H1 (cell line): ENCODE data around the gene GBE1. TPM values are rescaled to one million over a fixed set of nuclear protein-coding genes. Genes with fewer than 3 reads are reported as not detected.

Source experiments
- CTCF ChIA-PET: fragments of 300-600 bp; sonication (Branson Sonifier 250); formaldehyde crosslinking; loops from one replicate; lab custom pipeline; 2021; ENCODE audit not compliant: partially characterized antibody; lab: Charles Lee
- POLR2A ChIA-PET: fragments of 300-600 bp; sonication (Branson Sonifier 250); formaldehyde crosslinking; loops from one replicate; lab custom pipeline; 2021; ENCODE audit warnings: inconsistent platforms; ENCODE audit not compliant: partially characterized antibody; lab: Charles Lee
- DNase-seq, 2 experiments: peaks; one replicate each; pipeline versions ENCODE4 v3.0.0 to v3.0.0-alpha.2; 2010 to 2022; ENCODE audit warnings: low spot score in 2 of 2, low read depth in 1 of 2, mixed read lengths in 1 of 2
- FAIRE-seq: peaks from 2 replicates; lab custom pipeline; 2011; peaks lifted over from hg19 to GRCh38; lab: Jason Lieb, UNC
- H2AFZ ChIP-seq: 2 replicates; pipeline ENCODE4 v1.8.1; 2012; ENCODE audit warnings: low read length, inconsistent platforms
- H2AK5ac ChIP-seq: 2 replicates; pipeline ENCODE4 v1.6.1; 2013; ENCODE audit warnings: low read depth, low read length
- H2BK120ac ChIP-seq: replicated peaks from 2 replicates; pipeline ENCODE3; 2013; ENCODE audit warnings: low read depth, low read length, inconsistent platforms
- H2BK12ac ChIP-seq: 2 replicates; pipeline ENCODE4 v1.6.1; 2013; ENCODE audit warnings: low read depth, low read length
- H2BK15ac ChIP-seq: 2 replicates; pipeline ENCODE4 v1.6.1; 2013; ENCODE audit warnings: low read length
- H2BK20ac ChIP-seq: 2 replicates; pipeline ENCODE4 v1.6.1; 2013; ENCODE audit warnings: low read length
- H2BK5ac ChIP-seq: 2 replicates; pipeline ENCODE4 v1.6.1; 2013; ENCODE audit warnings: low read depth, low read length
- H3K14ac ChIP-seq: 2 replicates; pipeline ENCODE4 v1.6.1; 2013; ENCODE audit warnings: inconsistent platforms; ENCODE audit not compliant: insufficient read length
- H3K18ac ChIP-seq: 2 replicates; pipeline ENCODE4 v1.6.1; 2013; ENCODE audit warnings: low read length; ENCODE audit errors: extremely low read depth
- H3K23ac ChIP-seq: 2 replicates; pipeline ENCODE4 v1.6.1; 2013; ENCODE audit warnings: inconsistent platforms; ENCODE audit not compliant: insufficient read length
- H3K23me2 ChIP-seq: 2 replicates; pipeline ENCODE4 v1.6.1; 2013; ENCODE audit warnings: low read depth, low read length
- H3K27ac ChIP-seq: 2 replicates; pipeline ENCODE4 v1.6.1; 2011; ENCODE audit warnings: low read depth, low read length, inconsistent platforms
- H3K27me3 ChIP-seq, 4 experiments: replicated peaks in 1 of 4; 1 replicate in 1 of 4; 2 replicates in 3 of 4; pipeline versions ENCODE4 v1.6.1 to v1.8.1; 2011 to 2013; ENCODE audit warnings: low read length in 3 of 4, mild to moderate bottlenecking in 3 of 4, inconsistent platforms in 2 of 4, mixed read lengths in 2 of 4, moderate library complexity in 1 of 4; ENCODE audit not compliant: control insufficient read depth in 3 of 4, insufficient read depth in 3 of 4; ENCODE audit errors: extremely low read depth in 1 of 4
- H3K36me3 ChIP-seq, 4 experiments: 2 replicates each; pipeline versions ENCODE4 v1.6.1 to v1.8.1; 2011 to 2013; ENCODE audit warnings: mild to moderate bottlenecking in 4 of 4, low read length in 3 of 4, moderate library complexity in 2 of 4, control low read depth in 1 of 4, inconsistent platforms in 1 of 4; ENCODE audit not compliant: insufficient read depth in 4 of 4, control insufficient read depth in 2 of 4
- H3K4ac ChIP-seq: replicated peaks from 2 replicates; pipeline ENCODE3; 2013; ENCODE audit warnings: low read length, low read depth, mixed read lengths, inconsistent platforms; ENCODE audit not compliant: insufficient read length
- H3K4me1 ChIP-seq, 4 experiments: replicated peaks in 1 of 4; 1 replicate in 1 of 4; 2 replicates in 3 of 4; pipeline versions ENCODE4 v1.6.1 to v1.8.1; 2011 to 2013; ENCODE audit warnings: low read length in 3 of 4, inconsistent platforms in 2 of 4, mixed read lengths in 1 of 4; ENCODE audit not compliant: insufficient read depth in 4 of 4, control insufficient read depth in 3 of 4
- H3K4me2 ChIP-seq, 2 experiments: 2 replicates each; pipeline versions ENCODE4 v1.6.1 to v1.8.1; 2011 to 2013; ENCODE audit warnings: low read depth in 2 of 2, low read length in 2 of 2, control low read depth in 1 of 2, inconsistent platforms in 1 of 2, mild to moderate bottlenecking in 1 of 2; ENCODE audit not compliant: insufficient read depth in 1 of 2
- H3K4me3 ChIP-seq, 4 experiments: fragments of 200-600, 300-600 bp in 1 of 4; sonication (generic), shearing (Covaris generic), sonication (Bioruptor Twin) in 1 of 4; 2 replicates each; pipeline versions ENCODE4 v1.5.1 to v1.8.1; 2011 to 2016; ENCODE audit warnings: low read length in 4 of 4, low read depth in 3 of 4, control low read depth in 2 of 4, inconsistent platforms in 2 of 4, mild to moderate bottlenecking in 2 of 4, mixed read lengths in 1 of 4, moderate library complexity in 1 of 4; ENCODE audit not compliant: insufficient read depth in 2 of 4; ENCODE audit errors: extremely low read depth in 1 of 4
- H3K56ac ChIP-seq: replicated peaks from 2 replicates; pipeline ENCODE3; 2013; ENCODE audit warnings: low read depth, mild to moderate bottlenecking, mixed read lengths, low read length, inconsistent platforms; ENCODE audit not compliant: insufficient read length
- H3K79me1 ChIP-seq: 2 replicates; pipeline ENCODE4 v1.6.1; 2013; ENCODE audit warnings: low read depth, low read length, control low read depth
- H3K79me2 ChIP-seq, 2 experiments: 2 replicates each; pipeline versions ENCODE4 v1.6.1 to v1.8.1; 2012 to 2013; ENCODE audit warnings: low read length in 2 of 2, mild to moderate bottlenecking in 2 of 2, inconsistent platforms in 1 of 2; ENCODE audit not compliant: insufficient read depth in 2 of 2, control insufficient read depth in 1 of 2
- H3K9ac ChIP-seq, 4 experiments: replicated peaks in 1 of 4; 1 replicate in 1 of 4; 2 replicates in 3 of 4; pipeline versions ENCODE4 v1.6.1 to v1.8.1; 2011 to 2013; ENCODE audit warnings: low read depth in 3 of 4, low read length in 3 of 4, control low read depth in 2 of 4, mild to moderate bottlenecking in 2 of 4, moderate library complexity in 2 of 4, inconsistent platforms in 1 of 4; ENCODE audit errors: extremely low read depth in 1 of 4
- H3K9me3 ChIP-seq, 2 experiments: 2 replicates each; pipeline versions ENCODE4 v1.6.1 to v1.8.1; 2012 to 2013; ENCODE audit warnings: mild to moderate bottlenecking in 2 of 2, moderate library complexity in 2 of 2, control low read depth in 1 of 2, inconsistent platforms in 1 of 2, low read depth in 1 of 2, low read length in 1 of 2, mixed read lengths in 1 of 2; ENCODE audit not compliant: insufficient read depth in 2 of 2
- H4K20me1 ChIP-seq, 2 experiments: replicated peaks in 1 of 2; 2 replicates each; pipeline versions ENCODE3 to v1.8.1; 2011 to 2013; ENCODE audit warnings: inconsistent platforms in 2 of 2, low read length in 2 of 2, mild to moderate bottlenecking in 1 of 2; ENCODE audit not compliant: insufficient read depth in 2 of 2, control insufficient read depth in 1 of 2
- H4K5ac ChIP-seq: 2 replicates; pipeline ENCODE4 v1.6.1; 2013; ENCODE audit warnings: low read length, low read depth, mixed read lengths, inconsistent platforms; ENCODE audit not compliant: insufficient read length
- H4K8ac ChIP-seq: 2 replicates; pipeline ENCODE4 v1.8.0; 2013; ENCODE audit warnings: mild to moderate bottlenecking, moderate library complexity, low read length, inconsistent platforms; ENCODE audit not compliant: insufficient read depth; ENCODE audit errors: extremely low read depth
- H4K91ac ChIP-seq: replicated peaks from 2 replicates; pipeline ENCODE3; 2013; ENCODE audit warnings: low read length, mixed read lengths, inconsistent platforms; ENCODE audit not compliant: insufficient read length
- EGR1 ChIP-seq: IDR thresholded peaks from 2 replicates; pipeline ENCODE4 v1.6.1; 2011; ENCODE audit warnings: low read depth, low read length, borderline replicate concordance
- KDM5A ChIP-seq: fragments of 200-600 bp; IDR thresholded peaks from 2 replicates; pipeline ENCODE4 v1.7.1; 2012; ENCODE audit warnings: mild to moderate bottlenecking, low read length, inconsistent platforms, mixed read lengths
- SP4 ChIP-seq: IDR thresholded peaks from 2 replicates; pipeline ENCODE4 v1.6.1; 2012; ENCODE audit warnings: low read length, inconsistent platforms
- TBP ChIP-seq: IDR thresholded peaks from 2 replicates; pipeline ENCODE4 v1.6.1; 2011; ENCODE audit warnings: low read depth, low read length, improper control_type of control experiment
- YY1 ChIP-seq: IDR thresholded peaks from 2 replicates; pipeline ENCODE4 v1.6.1; 2011; ENCODE audit warnings: low read depth, mild to moderate bottlenecking, low read length
- ZNF274 ChIP-seq: IDR thresholded peaks from 2 replicates; pipeline ENCODE4 v1.7.0; 2012; ENCODE audit warnings: low read length, borderline replicate concordance; ENCODE audit errors: extremely low read depth
- WGBS, 2 experiments: shearing (Covaris generic) in 1 of 2; methylation state at CpG; one replicate each; pipeline versions ENCODE4 v1.1.6 to v1.1.7; 2013 to 2015; ENCODE audit warnings: low lambda C conversion rate in 2 of 2, mixed read lengths in 2 of 2, inconsistent platforms in 1 of 2, low coverage in 1 of 2, missing lambda C conversion rate in 1 of 2; ENCODE audit not compliant: insufficient replicate concordance in 2 of 2, insufficient coverage in 1 of 2, insufficient read length in 1 of 2; ENCODE audit errors: extremely low coverage in 1 of 2, missing lambda C conversion rate in 1 of 2; 5-methylcytosine and 5-hydroxymethylcytosine counted together
- polyA plus RNA-seq, 7 experiments: library from polyadenylated mRNA; depleted of rRNA in 3 of 7; stranded (reverse) in 5 of 7; unstranded in 2 of 7; fragments of >200 nt in 5 of 7; fragments of 200-250 nt in 2 of 7; gene quantifications; 1 replicate in 5 of 7; 2 replicates in 1 of 7; 4 replicates in 1 of 7; pipeline versions ENCODE4 v1.2.1 to v1.2.3, GENCODE V29; 2011 to 2013; ENCODE audit warnings: missing spikeins in 2 of 7, mixed read lengths in 2 of 7
- total RNA-seq: library from RNA; stranded (reverse); fragmentation: NEBNext Ultra II Directional; extraction: Animal tissue kit (Norgen Biotek cat#: 25700); gene quantifications from 2 replicates; pipeline ENCODE4 v1.2.1, GENCODE V29; 2021

The GBE1 gene
- total and polyA plus RNA-seq, 2 of the 8 experiments (the other 6 are each of a cell fraction or from before 2014, with no cell fraction given): 3.3 to 7.3 TPM

GRCh38 chr3:81713031-81713430 lies 48.4 kb downstream of the GBE1 start:
- Histone ChIP-seq H4K5ac (no peak overlapping the region), H3K4me2 (no peak overlapping the region), H3K27ac (no peak overlapping the region), H4K91ac (no peak overlapping the region), H4K8ac (no peak overlapping the region), H3K23me2 (no peaks in the 10 kb centered on the region), H3K4me1 (no peaks in the 10 kb centered on the region), H3K79me1 (no peaks in the 10 kb centered on the region), H2AK5ac (no peak overlapping the region), H2BK20ac (no peak overlapping the region), H4K20me1 (no peaks in the 10 kb centered on the region), H3K9ac (no peak overlapping the region), H3K27me3 (no peaks in the 10 kb centered on the region), H3K14ac (no peak overlapping the region), H3K18ac (no peak overlapping the region), H2BK12ac (no peak overlapping the region), H3K56ac (no peak overlapping the region), H3K36me3 (no peaks in the 10 kb centered on the region), H3K23ac (no peak overlapping the region), H2BK15ac (no peak overlapping the region), H2BK5ac (no peak overlapping the region), H3K4me3 (no peak overlapping the region), H3K4ac (no peak overlapping the region), H2BK120ac (no peak overlapping the region), H3K9me3 (no peaks in the 10 kb centered on the region), H2AFZ (no peak overlapping the region), H3K79me2 (no peaks in the 10 kb centered on the region)
- WGBS, 2 experiments: 91% methylated on average over 4 of the region's 4 CpGs; no CpG with 5 or more reads in 1 of the 2 experiments
- ChIA-PET POLR2A (no interaction called here), CTCF (no interaction called here)
- TF ChIP-seq ZNF274: no peak
- no peak for TF ChIP-seq TBP
- no peak for TF ChIP-seq EGR1
- TF ChIP-seq YY1: no peak
- no peak for TF ChIP-seq KDM5A
- no peak for TF ChIP-seq SP4
- FAIRE-seq (no peak), DNase-seq (no peak)
